GM19023 (cell line): ENCODE measurements around the gene GLIPR1L2.
"Not testable (repeated sequence)": the region's sequence is repeated elsewhere in the genome, so short reads cannot be mapped to it uniquely, and the experiment has no call there.

Experiments
- ATAC-seq: cut with Tn5 transposase; IDR thresholded peaks from one replicate; pipeline ENCODE4 v1.9.1; 2021; ENCODE audit warnings: mild to moderate bottlenecking, moderate library complexity; ENCODE audit not compliant: unreplicated experiment

GLIPR1L2 gene

DNA sequence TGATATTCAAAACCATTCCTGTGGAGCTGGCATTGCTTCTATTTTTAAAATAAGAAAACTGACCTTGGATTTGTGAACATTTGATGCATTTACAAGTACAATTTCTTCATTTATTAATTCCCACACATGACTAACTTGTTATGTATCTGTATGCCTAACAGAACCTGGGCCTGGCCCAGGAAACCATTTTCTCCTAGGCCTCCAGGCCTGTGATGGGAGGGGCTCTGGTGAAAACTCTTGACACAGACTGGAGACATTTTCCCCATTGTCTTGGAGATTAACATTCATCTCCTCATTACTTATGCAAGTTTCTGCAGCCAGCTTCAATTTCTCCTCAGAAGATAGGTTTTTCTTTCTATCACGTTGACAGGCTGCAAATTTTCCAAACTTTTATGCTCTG, 42.0 kb downstream of the GLIPR1L2 start:
- no peak for ATAC-seq

DNA sequence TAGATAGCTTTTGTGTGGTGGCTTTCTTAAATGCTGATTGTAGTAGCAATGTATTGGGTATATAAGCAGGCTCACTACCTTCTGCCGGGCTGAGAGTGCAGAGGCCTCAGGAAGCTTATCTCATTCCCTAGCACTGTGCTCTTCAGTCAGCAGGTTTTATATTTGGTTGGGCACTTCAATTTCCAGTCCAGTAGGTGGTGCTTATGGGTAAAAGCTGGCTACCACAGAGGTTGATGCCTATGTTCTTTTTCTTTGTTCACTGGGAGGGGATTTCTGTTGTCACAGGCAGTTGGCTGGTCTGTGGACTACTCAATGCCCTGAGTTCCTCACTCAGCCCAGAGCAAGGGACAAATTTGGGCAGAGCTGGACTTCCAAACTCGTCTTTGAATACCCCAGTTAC, 46.7 kb downstream of the GLIPR1L2 start:
- no peak for ATAC-seq

DNA sequence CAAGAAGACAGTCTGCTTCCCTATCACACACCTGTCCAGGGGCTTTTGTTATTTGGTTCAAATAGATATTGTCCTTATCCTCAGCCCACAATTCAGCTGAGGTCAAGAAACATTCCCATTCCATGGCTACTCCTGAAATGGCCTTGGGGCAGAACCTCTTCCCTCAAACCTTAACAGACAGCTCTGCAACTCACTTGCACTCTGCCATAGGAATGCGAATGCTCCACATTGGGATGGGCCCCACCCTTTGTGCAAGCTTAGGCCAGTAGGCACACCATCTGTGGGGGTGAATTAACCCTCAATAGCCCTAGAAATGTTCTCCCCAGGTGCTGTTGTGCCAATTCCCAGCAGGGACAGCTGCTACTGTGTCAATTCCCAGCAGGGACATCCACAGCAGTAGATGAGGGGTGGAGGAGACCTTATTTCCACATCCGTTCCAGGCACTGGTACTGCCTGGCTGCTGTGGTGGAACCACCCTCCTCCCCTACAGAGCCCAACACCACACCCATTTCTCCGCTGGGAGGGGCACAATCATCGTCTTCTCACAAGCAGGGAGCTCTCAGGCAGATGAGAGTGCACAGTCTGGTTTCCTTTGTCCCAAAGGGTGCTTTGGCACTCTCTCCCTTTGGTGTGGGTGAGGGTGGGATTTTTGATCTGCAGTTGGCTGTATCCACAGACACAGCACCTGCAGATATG, 47.3 kb downstream of the GLIPR1L2 start:
- no peak for ATAC-seq

GRCh38 chr12:75439048-75439447, 48.2 kb downstream of the GLIPR1L2 start:
- no peak for ATAC-seq

GRCh38 chr12:75439930-75440329, 49.0 kb downstream of the GLIPR1L2 start:
- no peak for ATAC-seq

GRCh38 chr12:75441687-75442449, 51.0 kb downstream of the GLIPR1L2 start:
- not testable (repeated sequence) for ATAC-seq

- ATAC-seq: not testable (repeated sequence)
Measured at GRCh38 chr12:75442454-75442853, 51.6 kb downstream of the GLIPR1L2 start.

DNA sequence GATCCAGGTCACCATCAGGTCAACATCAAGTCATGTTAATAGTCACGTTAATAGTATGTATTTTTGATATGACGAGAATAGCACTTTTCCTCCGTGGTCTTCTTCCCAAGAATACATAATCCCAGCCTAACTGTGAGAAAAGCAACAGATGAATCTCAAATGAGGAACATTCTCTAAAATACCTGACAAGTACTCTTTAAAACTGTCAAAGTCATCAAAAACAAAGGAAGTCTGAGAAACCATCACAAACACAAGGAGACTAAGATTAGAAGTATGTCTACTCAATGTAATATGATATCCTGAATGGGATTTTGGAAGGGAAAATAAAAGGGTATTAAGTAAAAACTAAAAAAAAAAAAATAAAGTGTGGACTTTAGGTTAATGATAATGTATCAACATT, 52.8 kb downstream of the GLIPR1L2 start:
- no peak for ATAC-seq

- ATAC-seq: no peak
Measured at GRCh38 chr12:75444429-75445136, 53.7 kb downstream of the GLIPR1L2 start.

- not testable (repeated sequence) for ATAC-seq
Measured at GRCh38 chr12:75445137-75445507, 54.2 kb downstream of the GLIPR1L2 start.

- ATAC-seq: no peak
Measured at GRCh38 chr12:75446857-75447256, 56.0 kb downstream of the GLIPR1L2 start.

GRCh38 chr12:75447691-75448393, 57.0 kb downstream of the GLIPR1L2 start:
- ATAC-seq: no peak

DNA sequence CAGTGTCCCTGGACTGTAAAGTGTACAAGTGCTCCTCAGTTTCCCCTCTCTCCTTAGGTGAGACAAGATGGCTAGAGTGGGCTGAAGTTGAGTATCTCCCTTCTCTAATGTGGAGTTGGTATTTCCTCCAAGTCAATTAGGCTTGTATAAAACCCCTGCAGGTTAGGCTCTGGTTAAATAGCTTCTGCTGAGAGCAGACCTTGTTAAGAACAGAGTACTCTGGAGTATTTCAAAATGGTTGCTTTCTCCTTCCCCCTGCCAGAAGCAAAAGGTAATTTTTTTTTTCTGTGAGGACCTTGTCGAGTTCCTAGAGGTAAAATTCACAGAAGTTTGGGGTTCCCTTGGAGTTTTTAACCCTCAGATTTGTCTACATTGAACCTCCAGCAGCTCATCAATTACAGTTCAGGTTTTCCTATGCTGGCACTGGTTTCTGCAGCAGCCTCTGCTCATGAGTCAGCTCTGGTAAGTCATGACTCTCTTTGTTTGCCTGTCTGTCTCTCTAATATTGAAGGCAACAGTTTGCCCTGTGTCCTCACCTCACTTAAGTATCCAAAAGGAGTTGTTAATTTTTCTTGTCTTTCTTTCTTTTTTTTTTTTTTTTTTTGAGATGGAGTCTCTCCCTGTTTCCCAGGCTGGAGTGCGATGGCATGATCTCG, 61.9 kb downstream of the GLIPR1L2 start:
- no peak for ATAC-seq

GRCh38 chr12:75455839-75456238, 65.0 kb downstream of the GLIPR1L2 start:
- ATAC-seq: no peak

GRCh38 chr12:75457191-75457590, 66.3 kb downstream of the GLIPR1L2 start:
- no peak for ATAC-seq

GRCh38 chr12:75457866-75458265, 67.0 kb downstream of the GLIPR1L2 start:
- ATAC-seq: not testable (repeated sequence)

DNA sequence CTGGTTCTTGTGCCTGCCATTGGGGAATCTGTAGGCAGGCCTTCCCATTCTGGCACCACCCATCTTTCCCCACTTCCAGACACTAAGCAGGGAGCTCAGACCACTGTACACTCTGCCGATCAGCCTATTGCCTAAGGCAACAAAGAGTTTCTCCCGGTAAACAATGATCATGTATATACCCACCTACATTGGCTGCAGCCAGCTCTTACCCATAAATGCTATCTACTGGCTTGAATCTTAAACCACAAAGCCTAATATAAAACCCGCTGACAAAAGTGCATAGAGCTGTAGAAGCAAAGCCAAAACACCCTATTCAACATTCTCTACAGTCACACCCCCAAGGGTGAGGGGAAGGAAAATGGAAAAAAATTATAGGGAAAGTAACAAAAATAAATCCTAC, 68.9 kb downstream of the GLIPR1L2 start:
- no peak for ATAC-seq

- ATAC-seq: no peak
Measured at GRCh38 chr12:75460204-75460603, 69.3 kb downstream of the GLIPR1L2 start.

DNA sequence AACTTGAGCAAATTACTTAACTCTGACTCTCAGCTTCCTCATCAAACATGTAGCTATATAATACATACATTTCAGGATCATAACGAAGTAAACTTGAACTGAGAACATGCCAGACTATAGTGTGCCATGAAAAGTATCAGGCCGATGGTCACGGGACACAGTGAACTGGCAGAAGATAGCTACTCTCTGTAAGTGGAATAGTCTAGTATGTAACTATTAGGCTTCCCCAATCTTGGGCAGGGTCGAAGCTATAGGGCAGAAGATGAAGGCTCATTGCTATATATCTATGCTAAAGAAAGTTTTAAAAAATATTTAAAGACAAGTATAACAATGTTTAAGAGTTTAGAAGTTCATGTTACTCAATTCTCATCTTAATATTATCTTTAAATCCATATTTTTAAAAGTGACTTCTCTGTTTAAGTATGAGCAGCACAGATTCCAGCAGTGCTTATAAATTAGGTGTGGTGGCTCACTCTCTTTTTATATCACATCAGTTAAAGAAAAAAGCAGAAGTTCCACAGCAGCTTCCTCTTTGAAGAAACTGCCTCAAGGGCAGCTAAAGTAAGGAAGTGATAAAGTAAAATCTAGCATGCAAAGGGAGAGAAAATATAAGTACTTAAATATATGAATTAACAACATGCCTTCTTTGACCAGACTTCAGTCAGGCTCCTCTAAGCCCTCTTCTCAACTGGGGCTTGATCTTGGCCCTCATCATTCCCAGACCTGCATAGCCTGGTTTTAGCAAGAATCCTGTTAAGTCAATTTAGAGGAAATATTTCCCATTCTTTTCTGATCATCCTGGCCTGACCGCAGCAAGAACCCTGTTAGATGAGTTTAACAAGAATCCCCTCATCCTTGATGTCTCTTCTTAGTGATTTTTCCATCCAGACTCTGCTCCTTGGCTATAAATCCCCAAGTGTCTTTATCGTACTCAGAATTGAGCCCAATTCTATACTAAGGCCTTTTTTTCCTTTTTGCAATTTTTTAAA, 81.3 kb downstream of the GLIPR1L2 start:
- ATAC-seq: no peak
